NCI-H526 (cell line): ENCODE data around the gene SCAPER.

Experiments used
- DNase-seq, 2 experiments: peaks; one replicate each; lab custom pipeline; 2025; lab: John Stamatoyannopoulos, UW

SCAPER gene

DNA sequence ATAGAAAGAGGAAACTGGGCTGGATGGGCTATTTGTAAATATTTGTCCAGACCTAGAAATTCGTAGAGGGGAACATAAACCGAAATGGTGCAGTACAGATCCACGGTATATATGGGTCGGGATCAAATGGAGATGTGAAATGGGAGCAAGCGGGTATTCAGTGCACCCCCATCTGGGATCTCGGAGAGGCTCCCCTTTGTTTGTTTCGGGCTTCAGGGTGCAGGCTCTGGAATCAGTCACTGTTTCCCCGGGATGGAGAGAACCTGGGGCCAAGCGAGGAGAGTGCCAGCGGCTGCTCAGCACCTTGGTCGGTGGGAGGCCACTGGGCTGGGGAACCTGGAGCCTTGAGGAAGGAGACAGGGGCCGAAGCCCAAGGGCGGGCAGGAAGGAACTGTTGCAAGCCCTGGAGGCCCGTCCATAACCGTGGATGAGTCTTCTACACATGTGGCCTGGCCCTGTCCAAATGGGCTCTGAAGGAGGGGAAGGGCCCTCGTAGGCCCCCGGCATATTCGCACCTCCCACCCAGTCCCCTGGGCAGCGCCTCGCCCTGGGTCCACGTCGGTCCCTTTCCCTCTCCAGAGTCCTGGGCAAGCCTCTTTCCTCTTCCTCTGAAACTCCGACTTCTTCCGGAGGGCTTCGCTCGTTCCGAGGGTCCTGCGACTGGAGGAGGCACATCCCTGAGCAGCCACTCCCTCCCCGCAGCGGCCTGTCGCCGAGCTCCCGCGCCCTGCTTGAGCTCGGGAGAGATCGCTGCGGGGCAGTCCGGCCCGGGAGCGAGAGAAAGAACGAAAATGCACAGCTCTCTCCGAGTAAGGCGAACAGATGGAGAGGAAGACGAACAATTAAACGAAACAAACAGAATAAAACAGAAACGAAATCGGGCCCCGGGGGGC is 565.6 kb downstream of the SCAPER start:
- peak in 1 of 2 experiments; percentile 55 for DNase-seq

DNA sequence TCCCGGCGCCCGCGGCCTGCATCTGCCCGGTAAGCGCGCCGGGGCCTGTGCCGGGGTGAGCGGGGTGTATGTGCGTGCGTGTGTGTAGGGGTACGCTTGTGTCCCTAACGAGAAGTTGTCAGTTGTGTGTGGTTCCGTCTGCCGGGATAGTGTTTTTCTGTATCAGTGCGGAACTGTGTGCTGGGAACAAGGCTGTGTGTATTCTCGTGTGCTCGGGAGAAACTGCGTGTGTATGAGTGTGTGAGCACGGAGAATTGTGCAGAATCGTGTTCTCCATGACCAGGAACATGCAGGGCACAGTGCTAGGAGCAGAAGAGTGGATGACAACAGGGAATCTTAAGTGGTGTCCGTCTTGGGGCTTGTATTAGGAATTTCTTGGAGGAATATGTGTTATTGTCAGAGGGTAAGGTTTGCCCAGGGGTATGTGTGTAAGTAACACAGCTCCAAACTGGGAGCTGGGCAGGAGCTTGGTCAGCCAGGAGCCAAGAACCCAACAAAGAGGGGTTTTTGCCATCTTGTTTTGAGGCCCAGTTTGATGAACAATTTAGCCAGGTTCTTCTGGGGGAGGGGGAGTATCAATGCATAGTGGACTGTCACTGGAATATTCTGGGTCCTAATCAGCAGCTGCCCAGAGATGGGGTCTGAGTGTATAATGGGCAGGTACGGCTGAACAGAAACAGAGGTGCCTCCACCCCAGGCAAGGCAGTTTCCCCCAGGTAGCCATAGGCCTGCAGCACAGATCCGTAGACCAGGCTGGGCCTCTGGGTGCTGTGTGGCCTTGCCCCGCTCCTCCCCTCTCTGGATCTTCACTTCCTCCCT is 566.4 kb downstream of the SCAPER start:
- peak; percentile 25 to 75 for DNase-seq

DNA sequence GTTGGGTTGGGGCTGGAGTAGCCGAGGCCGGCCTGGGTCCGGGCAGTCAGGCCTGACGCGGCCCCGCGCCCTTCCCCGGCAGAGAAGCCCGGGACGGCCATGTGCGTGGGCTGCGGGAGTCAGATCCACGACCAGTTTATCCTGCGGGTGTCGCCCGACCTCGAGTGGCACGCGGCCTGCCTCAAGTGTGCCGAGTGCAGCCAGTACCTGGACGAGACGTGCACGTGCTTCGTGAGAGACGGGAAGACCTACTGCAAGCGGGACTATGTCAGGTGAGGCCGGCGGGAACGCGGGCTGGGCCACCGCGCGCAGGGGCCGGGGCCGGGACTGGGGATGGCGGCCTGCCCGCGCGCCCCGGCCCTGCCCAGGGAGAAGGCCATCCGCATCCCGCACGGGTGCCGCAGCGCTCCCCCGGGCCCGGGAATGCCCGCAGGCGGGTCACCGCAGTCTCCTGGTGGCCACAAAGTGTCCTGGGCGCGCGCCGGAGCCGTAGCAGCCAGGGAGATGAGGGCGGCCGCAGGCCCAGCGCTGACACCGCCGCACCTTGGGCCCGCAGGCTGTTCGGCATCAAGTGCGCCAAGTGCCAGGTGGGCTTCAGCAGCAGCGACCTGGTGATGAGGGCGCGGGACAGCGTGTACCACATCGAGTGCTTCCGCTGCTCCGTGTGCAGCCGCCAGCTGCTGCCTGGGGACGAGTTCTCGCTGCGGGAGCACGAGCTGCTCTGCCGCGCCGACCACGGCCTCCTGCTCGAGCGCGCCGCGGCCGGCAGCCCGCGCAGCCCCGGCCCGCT is 567.2 kb downstream of the SCAPER start:
- peak; percentile 49 to 81 for DNase-seq

DNA sequence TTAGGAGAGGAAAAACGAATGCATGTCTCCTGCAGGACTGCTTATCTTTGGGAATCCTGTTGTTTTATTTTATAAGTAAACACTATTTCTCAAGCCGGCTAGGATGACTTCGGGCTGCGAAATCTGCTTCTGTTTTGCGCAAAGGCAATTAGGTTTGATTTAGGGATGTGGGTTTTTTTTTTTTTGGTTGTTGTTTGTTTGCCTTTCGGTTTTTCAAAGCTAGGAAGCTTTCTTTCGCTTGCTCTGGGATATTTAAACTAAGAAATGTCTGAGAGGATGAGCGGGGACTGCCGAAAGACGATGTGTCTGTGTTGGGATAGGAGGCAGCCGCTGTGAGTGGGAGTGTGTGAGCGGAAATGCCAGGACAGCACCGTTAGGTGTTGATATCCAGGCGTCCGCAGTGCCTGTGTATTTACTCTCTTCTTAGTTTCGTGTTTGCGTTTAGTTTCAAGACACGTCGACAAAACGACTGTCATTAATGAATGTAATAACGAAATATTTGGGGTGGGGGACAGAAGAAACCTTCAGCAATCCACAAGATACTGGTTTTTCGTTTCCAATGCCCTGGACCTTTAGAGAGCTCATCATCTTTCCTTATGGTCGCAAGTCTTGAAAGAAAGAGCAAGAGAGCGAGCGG is 568.0 kb downstream of the SCAPER start:
- peak; percentile 50 to 65 for DNase-seq

DNA sequence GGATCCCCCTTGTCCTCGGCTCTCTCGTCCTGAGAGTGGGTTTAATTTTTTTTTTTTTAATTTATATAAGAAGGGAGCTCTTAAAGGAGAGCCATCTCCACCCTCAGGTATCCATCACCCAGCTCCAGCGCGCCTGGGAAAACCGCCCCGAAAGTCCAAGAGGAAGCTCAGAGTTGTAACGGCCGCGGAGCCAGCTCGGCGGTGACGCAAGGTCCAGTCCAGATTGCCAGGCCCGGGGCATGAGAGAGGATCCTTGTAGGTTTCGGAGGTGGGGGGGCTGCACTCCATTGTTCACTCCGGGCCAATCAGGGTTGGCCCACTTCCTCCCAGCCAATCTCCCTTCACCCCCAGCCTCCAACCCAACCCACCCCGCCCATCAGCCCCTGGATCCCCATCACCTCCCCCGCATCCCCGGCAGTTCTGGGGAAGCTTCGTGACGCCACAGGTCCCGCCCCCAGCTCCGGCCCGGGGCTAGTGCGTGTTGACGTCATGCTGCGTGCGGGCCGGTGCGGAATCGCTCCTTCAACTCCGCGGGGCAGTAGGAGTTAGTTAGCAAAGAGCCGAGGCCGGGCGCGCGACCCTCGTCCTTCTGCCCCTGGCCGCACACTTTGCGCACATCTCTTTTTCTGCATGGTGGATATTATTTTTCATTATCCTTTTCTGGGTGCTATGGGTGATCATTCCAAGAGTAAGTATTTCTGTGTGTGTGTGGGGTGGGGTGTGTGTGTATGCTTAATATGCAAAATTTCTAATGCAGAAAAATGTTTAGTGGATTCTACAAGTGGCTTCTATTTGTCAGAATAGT is 568.7 kb downstream of the SCAPER start, which contains the start of gene ISL2:
TSS of gene ISL2 (plus strand) at position 520 of the 805 bp plus-strand sequence. CDS start at position 631, 111 bp downstream.
- peak; percentile 94 to 98 for DNase-seq

DNA sequence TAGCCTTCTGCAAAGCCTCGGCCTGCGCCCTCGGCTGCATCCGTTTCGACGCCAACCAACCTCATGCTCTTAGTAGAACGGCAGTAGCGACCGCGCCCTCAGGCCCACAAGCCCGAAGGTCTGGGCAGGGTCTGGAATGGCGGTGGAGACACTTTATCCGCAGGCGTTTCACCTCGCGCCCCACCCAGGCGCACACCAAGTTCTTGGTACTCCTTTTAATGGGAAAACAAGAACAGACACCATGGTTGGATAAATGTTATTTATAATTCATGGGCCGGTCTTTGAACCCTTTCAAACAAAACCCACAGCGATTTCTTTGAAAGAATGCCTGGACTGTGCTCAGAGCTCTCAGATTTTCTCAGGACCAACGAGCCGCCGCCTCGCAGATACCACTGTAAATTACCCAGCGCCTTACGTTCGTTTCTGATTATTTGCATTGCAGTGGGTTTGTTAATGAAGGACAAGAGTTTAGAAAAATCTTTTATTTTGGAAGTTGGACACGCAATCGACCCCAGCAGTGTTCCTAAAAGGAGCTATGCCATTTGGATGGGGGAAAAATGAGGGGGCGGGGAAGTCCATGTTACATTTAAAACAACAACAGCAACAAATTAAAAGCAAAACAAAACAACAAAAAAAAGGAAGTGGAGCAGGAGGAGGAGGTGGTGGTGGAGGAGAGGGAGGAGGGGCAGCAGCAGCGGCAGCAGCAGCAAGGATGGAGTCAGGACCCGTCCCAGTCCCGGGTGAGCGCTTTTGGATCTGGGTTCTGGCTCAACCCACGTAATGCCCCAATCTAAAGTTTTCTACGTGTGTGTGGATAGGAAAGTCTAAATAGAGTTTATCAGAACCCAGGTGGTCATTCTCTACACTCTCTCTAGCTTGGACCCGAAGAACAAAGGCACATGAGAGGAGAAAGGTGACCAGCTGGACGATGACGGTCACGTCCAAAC is 569.6 kb downstream of the SCAPER start:
- DNase-seq, result peak; percentile 37 to 73

DNA sequence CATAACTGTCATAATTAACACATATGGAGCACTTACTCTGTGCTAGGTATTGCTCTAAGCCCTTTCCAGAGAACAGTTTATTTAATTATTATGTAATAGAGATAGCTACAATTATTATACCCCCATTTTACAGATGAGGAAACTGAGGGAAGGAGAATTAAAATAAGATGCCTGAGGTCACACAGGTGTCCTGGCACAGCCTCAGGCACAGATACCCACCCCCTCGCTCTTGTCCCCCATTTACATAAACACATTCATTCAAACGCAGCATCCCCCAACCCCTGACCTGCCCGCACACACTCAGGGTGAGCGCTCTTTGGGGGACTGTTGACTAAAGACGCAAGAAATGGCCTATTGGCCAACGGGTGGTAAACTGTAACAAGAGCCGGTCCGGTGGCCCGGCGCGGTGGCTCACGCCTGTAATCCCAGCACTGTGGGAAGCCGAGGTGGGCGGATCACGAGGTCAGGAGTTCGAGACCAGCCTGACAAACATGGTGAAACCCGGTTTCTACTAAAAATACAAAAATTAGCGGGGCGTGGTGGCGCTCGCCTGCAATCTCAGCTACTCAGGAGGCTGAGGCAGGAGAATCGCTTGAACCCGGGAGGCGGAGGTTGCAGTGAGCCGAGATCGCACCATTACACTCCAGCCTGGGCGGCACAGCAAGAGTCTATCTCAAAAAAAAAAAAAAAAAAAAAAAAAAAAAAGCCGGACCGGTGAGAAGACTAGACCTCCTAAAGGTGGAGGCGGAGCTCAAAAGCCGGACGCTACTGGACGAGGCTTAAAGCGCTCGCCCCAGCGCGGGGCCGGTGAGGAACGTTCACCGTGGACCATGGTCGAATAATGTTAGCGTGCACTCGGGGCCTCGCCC is 570.5 kb downstream of the SCAPER start:
- DNase-seq, result no peak

DNA sequence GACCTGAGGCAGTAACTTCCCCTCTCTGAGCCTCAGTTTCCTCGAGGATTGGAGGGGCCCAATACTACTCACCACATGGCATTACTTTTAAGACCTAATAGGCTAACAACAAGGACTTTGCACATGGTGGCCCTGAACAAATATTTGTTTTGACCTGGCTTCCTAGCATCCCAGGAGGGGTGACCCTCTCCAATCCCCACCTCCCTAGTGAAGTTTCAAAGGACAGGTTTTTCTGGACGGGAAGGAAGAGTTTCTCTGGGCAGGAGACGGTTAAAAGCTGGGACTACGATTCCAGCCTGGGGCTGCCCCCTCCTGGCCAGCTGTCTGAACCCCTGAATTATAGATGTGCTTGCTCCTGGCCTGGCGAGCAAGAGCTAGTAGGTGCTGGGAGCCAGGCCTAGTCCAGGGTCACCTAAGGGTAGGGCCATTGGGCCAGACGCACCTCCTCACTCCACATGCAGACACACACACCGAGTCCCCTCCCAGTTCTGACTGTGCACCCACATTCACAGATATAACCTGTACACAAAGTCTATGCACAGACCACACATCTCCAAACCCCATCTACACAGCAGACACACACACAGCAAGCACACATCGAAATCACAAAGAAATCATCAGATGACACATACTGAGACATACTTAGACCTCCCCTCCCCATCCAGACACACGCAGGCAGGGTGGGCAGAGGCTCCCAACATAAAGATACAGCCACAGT is 571.3 kb downstream of the SCAPER start:
- DNase-seq, result peak in 1 of 2 experiments; percentile 24

DNA sequence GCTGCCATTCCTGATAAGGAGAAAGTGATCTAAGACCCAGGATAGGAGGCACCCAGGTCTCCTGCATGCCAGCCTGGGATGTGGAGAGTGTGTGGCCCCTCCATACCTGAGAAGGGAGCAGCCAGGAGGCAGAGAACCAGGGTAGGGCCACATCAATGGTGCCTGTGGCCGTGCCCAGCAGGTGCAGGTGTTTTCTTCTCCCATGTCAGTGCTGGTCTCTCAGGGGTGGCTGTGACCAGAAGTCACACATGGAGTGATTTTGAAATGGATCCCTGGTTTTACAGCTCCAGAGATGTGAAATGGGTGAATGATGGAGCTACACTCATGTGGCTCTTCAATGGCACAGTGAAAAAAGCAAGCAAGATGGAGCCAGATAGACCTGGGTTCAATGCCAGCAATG is 571.8 kb downstream of the SCAPER start:
- DNase-seq, result no peak

DNA sequence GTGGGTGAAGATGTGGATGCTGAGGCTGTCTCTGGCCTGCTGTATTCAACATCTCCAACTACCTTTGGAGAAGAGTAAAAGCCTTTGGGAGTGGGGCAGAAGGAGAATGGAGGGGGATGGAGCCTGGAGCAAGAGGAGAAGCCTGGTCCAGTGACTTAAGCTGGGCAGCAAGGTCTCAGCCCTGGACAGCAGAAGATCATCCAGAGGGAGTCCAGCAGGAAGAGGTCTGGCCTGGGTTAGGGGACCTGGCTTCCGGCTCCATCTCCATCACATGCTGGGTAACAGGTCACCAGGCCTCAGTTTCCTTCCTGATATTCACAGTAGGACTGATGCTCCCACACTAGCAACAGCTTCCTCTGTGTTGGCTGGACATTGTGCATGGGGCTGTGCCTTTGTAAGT is 572.3 kb downstream of the SCAPER start:
- DNase-seq, result no peak

DNA sequence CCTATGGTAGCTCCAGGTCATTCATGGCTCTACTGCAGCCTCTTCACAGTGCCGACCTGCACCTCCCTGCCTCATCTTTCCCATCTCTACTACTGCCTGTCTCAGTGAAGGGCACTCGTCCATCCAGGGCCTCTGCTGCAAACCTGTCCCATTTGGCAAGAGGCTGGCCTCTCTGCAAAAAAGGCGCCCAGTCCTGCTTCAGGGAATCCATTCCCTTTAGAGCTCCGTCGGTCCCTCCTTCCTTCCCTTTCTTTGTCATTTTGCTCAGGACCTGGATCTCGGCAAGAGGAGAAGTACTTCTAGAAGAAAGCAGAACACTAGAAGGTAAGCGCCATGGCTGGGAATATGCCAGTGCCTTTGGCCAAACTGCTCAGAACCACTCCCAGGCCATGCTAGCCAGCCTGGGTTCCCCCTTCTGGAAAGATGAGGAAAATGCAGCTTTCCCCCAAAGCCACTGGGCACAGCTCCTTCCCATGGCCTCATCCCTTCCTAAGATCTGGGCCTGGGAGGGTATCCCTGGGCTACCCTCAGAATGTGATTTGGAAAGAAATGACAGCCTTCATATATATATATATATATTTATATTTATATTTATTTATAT is 575.0 kb downstream of the SCAPER start:
- peak in 1 of 2 experiments; percentile 72 for DNase-seq

DNA sequence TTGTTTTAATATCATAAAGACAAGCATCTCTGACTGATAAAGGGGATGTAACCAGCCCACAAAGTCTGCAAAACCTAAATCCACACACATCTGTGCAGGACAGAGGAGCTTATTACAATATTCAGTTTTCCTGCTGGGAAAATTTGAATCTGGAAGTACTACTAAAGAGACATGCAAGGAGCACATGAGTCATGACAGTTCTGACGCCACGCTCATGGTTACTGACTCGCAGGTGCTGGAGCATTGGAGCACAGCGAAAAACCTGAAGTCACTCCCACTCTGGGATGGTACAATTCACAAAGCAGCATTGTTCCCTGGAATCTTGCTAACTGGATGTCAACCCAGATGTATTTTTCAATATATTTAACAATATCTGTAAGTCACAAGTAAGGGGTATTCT is 576.2 kb downstream of the SCAPER start:
- DNase-seq, result peak; percentile 75 to 85

DNA sequence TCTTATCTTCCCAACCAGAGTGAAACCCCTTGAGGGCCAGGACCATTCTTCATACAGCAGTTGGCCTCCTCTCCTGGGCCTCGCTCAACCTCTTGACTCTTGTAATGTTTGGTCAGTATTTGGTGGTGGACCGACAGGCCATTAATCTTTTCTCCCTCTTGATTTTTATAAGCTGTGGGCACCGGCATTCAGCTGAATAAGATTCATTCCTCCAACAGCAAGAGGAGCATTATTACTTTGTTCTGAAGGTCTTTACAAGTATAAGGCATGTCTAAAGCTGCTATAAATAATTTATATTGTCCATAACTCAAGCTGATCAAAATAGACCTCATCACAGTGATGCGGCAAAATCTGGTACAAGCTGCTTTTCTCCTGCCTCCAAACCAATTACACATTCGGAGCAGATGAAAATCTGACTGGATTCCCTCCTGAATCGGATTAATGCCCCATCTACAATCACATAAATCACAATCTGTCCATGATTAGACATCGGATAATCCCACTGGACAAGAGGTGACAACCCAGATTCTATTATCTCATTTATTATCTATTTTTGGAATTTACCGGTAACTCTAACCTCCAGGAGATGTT is 576.9 kb downstream of the SCAPER start:
- no peak for DNase-seq

DNA sequence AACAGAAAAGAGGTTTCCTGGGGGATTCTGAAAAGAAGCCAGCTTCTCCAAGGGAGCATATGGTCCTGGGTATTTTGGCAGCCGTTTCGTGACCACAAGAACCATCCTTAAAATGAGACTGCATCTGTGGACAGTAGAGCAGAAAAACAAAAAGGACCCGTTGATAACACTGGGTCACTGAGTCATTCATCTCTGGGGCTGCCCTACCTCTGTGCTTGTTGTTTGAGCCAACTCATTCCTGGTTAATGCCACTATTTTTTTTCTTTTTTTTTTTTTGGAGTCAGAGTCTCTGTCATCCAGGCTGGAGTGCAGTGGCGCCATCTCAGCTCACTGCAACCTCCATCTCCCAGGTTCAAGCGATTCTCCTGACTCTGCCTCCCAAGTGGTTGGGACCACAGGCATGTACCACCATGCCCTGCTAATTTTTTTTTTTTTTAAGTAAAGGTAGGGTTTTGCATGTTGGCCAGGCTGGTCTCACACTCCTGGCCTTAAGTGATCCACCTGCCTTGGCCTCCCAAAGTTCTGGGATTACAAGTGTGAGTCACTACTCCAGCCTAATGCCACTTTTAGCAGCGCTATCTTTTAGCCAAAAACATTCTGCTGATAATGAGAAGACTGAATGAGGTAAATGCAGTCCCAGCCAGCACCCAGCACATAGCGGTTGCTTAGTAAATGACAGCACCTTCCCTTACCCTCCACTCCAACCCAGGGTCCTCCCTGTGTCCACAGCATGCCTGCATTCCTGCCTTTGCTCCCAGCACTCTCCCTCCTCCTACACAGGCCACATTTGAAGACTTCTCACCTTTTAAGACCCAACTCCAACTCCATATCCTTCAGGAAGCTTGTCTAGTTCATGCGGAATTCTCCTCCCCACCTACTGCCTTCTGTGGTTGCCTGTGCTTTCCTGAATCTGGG is 577.7 kb downstream of the SCAPER start:
- no peak for DNase-seq

DNA sequence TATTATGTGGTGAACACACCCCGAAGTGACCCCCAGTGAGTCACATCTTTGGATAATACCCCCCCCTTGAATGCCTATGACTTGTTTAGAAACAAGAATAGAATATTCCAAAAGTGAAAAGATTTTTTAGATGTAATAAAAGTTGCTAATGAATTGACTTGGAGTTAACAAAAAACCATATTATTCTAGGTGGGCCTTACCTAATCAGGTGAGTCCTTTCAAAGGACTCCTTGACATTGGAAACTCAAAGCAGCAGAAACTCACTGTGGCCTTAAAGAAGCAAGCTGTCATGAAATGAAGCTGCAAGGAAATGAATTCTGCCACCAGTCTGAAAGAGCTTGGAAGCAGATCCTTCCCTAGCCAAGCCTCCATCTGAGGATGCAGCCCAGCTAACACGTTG is 579.4 kb downstream of the SCAPER start:
- DNase-seq, result no peak

DNA sequence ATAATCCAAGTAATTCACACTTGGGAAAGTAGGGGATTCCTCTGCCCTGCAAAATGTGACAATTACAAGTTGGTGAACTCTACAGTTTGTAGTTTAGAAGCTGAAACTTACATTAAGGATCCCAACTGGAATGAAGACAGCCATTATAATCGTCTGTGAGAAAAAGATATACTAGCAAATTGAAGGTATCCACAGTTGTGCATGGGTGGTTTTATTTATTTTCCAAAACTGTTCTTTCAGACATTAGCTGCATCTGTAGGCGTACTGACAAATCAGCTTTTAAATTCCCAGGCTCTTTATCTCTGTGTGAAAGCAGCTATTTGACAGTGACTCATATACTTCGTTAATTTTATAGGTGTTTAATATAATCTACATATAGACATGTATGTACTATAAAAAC is 581.1 kb downstream of the SCAPER start:
- no peak for DNase-seq
